ENCODE measurements around the gene PACRG. TPM values are rescaled to one million over a fixed set of nuclear protein-coding genes. Genes with fewer than 3 reads are reported as not detected.

Gene PACRG
- total RNA-seq, 2 experiments from 2014 or later, result not detected

- no peak overlapping the region for H3K4me2 ChIP-seq (ENCODE audit: low read length)
Measured at GRCh38 chr6:162817196-162817595, 89.4 kb downstream of the PACRG start.

GRCh38 chr6:162819284-162819683, 91.5 kb downstream of the PACRG start:
- no peaks in the 10 kb centered on the region for H4K20me1 ChIP-seq (ENCODE audit: insufficient read depth, low read length)
- no peaks in the 10 kb centered on the region for H3K9me2 ChIP-seq (ENCODE audit: insufficient read depth, low read length)
- H3K27ac ChIP-seq (ENCODE audit: low read depth, low read length, poor library complexity, severe bottlenecking), result no peak overlapping the region
- no peak overlapping the region for H3K4me2 ChIP-seq (ENCODE audit: low read length)
- ChIA-PET POLR2A (no interaction called here), CTCF (ENCODE audit: unreplicated experiment) (no interaction called here)
- intact Hi-C loops (cut with micrococcal nuclease; ENCODE audit: unreplicated experiment), result no loop called here
- H3K4me3 ChIP-seq (ENCODE audit: low read depth, low read length, poor library complexity, severe bottlenecking), result no peak overlapping the region
- no peak for DNase-seq (ENCODE audit: low spot score)
- H2AFZ ChIP-seq (ENCODE audit: low read length), result no peak overlapping the region
- H3K4me1 ChIP-seq (ENCODE audit: insufficient read depth, low read length, poor library complexity, severe bottlenecking), result no peaks in the 10 kb centered on the region
- TF ChIP-seq EZH2phosphoT487 (IDR thresholded peaks at IDR 0.05; ENCODE audit: borderline replicate concordance, low read depth, low read length), result no peak
- TF ChIP-seq CTCF (conservative IDR thresholded peaks at IDR 0.05; ENCODE audit: low read length), result no peak
- no peaks in the 10 kb centered on the region for H3K79me2 ChIP-seq (ENCODE audit: insufficient read depth, low read depth, low read length)
- no peaks in the 10 kb centered on the region for H3K9me3 ChIP-seq (ENCODE audit: low read length)
- H3K36me3 ChIP-seq (ENCODE audit: insufficient read depth, low read length), result no peaks in the 10 kb centered on the region
- no TSS peak for BruUV-seq (replicated peaks)

More at GRCh38 chr6:162817196-162817595, 89.4 kb downstream of the PACRG start:
- no peak overlapping the region for H2AFZ ChIP-seq (ENCODE audit: low read length)
- intact Hi-C loops (cut with micrococcal nuclease; ENCODE audit: unreplicated experiment), result no loop called here
- CTCF ChIA-PET (ENCODE audit: unreplicated experiment), result no interaction called here
- no peaks in the 10 kb centered on the region for H3K9me2 ChIP-seq (ENCODE audit: insufficient read depth, low read length)
- H3K36me3 ChIP-seq (ENCODE audit: insufficient read depth, low read length), result no peaks in the 10 kb centered on the region
- POLR2A ChIA-PET, result interaction anchor here (0.5 kb wide), 1 partner anchor 291 kb away, joined by 3 read pairs; no protein-coding TSS in a partner anchor
- DNase-seq (ENCODE audit: low spot score), result no peak
- no peak overlapping the region for H3K27ac ChIP-seq (ENCODE audit: low read depth, low read length, poor library complexity, severe bottlenecking)
- H3K9me3 ChIP-seq (ENCODE audit: low read length), result no peaks in the 10 kb centered on the region
- no TSS peak for BruUV-seq (replicated peaks)
- no peak overlapping the region for H3K4me3 ChIP-seq (ENCODE audit: low read depth, low read length, poor library complexity, severe bottlenecking)
- H3K4me1 ChIP-seq (ENCODE audit: insufficient read depth, low read length, poor library complexity, severe bottlenecking), result no peaks in the 10 kb centered on the region
- no peaks in the 10 kb centered on the region for H4K20me1 ChIP-seq (ENCODE audit: insufficient read depth, low read length)
- TF ChIP-seq EZH2phosphoT487 (IDR thresholded peaks at IDR 0.05; ENCODE audit: borderline replicate concordance, low read depth, low read length) (no peak), CTCF (conservative IDR thresholded peaks at IDR 0.05; ENCODE audit: low read length) (no peak)
- no peaks in the 10 kb centered on the region for H3K79me2 ChIP-seq (ENCODE audit: insufficient read depth, low read depth, low read length)

GRCh38 chr6:162821102-162821501, 93.3 kb downstream of the PACRG start:
- ChIA-PET POLR2A (interaction anchor here (0.6 to 0.7 kb wide), 2 partner anchors 224 to 618 kb away, joined by 3 read pairs; no protein-coding TSS in a partner anchor), CTCF (ENCODE audit: unreplicated experiment) (no interaction called here)
- Histone ChIP-seq H3K9me2 (ENCODE audit: insufficient read depth, low read length) (no peaks in the 10 kb centered on the region), H4K20me1 (ENCODE audit: insufficient read depth, low read length) (no peaks in the 10 kb centered on the region), H3K27ac (ENCODE audit: low read depth, low read length, poor library complexity, severe bottlenecking) (no peak overlapping the region), H3K4me1 (ENCODE audit: insufficient read depth, low read length, poor library complexity, severe bottlenecking) (no peaks in the 10 kb centered on the region), H2AFZ (ENCODE audit: low read length) (no peak overlapping the region), H3K9me3 (ENCODE audit: low read length) (no peaks in the 10 kb centered on the region), H3K4me3 (ENCODE audit: low read depth, low read length, poor library complexity, severe bottlenecking) (no peak overlapping the region), H3K4me2 (ENCODE audit: low read length) (no peak overlapping the region), H3K79me2 (ENCODE audit: insufficient read depth, low read depth, low read length) (no peaks in the 10 kb centered on the region), H3K36me3 (ENCODE audit: insufficient read depth, low read length) (no peaks in the 10 kb centered on the region)
- intact Hi-C loops (cut with micrococcal nuclease; ENCODE audit: unreplicated experiment), result loop anchor here (5.0 kb wide), 1 partner anchor 141 kb away; no protein-coding TSS in a partner anchor
- no peak for DNase-seq (ENCODE audit: low spot score)
- TF ChIP-seq EZH2phosphoT487 (IDR thresholded peaks at IDR 0.05; ENCODE audit: borderline replicate concordance, low read depth, low read length) (no peak), CTCF (conservative IDR thresholded peaks at IDR 0.05; ENCODE audit: low read length) (no peak)
- BruUV-seq (replicated peaks), result no TSS peak

Data from OCI-LY7 (cell line).